BLaER1 treated with 17β-estradiol and CSF1 and Interleukin-3, amounts not matched to agents 10 nM and 100 nM (cell line): Measurements from ENCODE around the gene AIF1L.

ENCODE experiments used
- H3K27ac ChIP-seq, 11 experiments: shearing (Covaris generic); formaldehyde crosslinking; 2 replicates each; pipeline ENCODE4 v1.8.1; 2022
- H3K27me3 ChIP-seq, 11 experiments: shearing (Covaris generic); formaldehyde crosslinking; 2 replicates each; pipeline ENCODE4 v1.8.1; 2022
- H3K36me3 ChIP-seq, 11 experiments: shearing (Covaris generic); formaldehyde crosslinking; 2 replicates each; pipeline ENCODE4 v1.8.1; 2022
- H3K4me1 ChIP-seq, 10 experiments: shearing (Covaris generic); formaldehyde crosslinking; 2 replicates each; pipeline ENCODE4 v1.8.1; 2022
- H3K4me2 ChIP-seq, 11 experiments: shearing (Covaris generic); formaldehyde crosslinking; 2 replicates each; pipeline ENCODE4 v1.8.1; 2022
- H3K4me3 ChIP-seq, 10 experiments: shearing (Covaris generic); formaldehyde crosslinking; 2 replicates each; pipeline ENCODE4 v1.8.1; 2022
- H3K9ac ChIP-seq, 11 experiments: shearing (Covaris generic); formaldehyde crosslinking; 2 replicates each; pipeline ENCODE4 v1.8.1; 2022
- H3K9me3 ChIP-seq, 11 experiments: shearing (Covaris generic); formaldehyde crosslinking; replicated peaks in 1 of 11; 2 replicates each; pipeline ENCODE4 v1.8.1; 2022
- H4K20me1 ChIP-seq, 11 experiments: shearing (Covaris generic); formaldehyde crosslinking; 2 replicates each; pipeline ENCODE4 v1.8.1; 2022
- Cebpa-rat ChIP-seq, 11 experiments: shearing (Covaris generic); IDR thresholded peaks; 2 replicates each; pipeline ENCODE4 v1.8.1; 2022

The AIF1L gene

GRCh38 chr9:131160416-131161112, 64.2 kb downstream of the AIF1L start:
- Histone ChIP-seq H3K4me1 (no peaks in the 10 kb centered on the region), H4K20me1 (peaks cover 0 to 28% (median 11%) of the 10 kb centered on the region in 11 experiments; a peak in 10 of 22 replicates), H3K9me3 (no peaks in the 10 kb centered on the region), H3K27me3 (no peaks in the 10 kb centered on the region), H3K27ac (no peak overlapping the region), H3K4me2 (no peak overlapping the region), H3K4me3 (no peak overlapping the region), H3K36me3 (peaks cover 90 to 100% (median 96%) of the 10 kb centered on the region in 11 experiments), H3K9ac (no peak overlapping the region)
- TF ChIP-seq Cebpa-rat (IDR thresholded peaks at IDR 0.05) = no peak

GRCh38 chr9:131161585-131161984, 65.3 kb downstream of the AIF1L start:
- H3K9ac ChIP-seq = no peak overlapping the region
- H4K20me1 ChIP-seq = peaks cover 0 to 22% (median 11%) of the 10 kb centered on the region in 11 experiments; a peak in 10 of 22 replicates
- H3K9me3 ChIP-seq = no peaks in the 10 kb centered on the region
- no peaks in the 10 kb centered on the region for H3K27me3 ChIP-seq
- H3K4me1 ChIP-seq = no peaks in the 10 kb centered on the region
- H3K36me3 ChIP-seq = peaks cover 97 to 100% (median 99%) of the 10 kb centered on the region in 11 experiments
- H3K4me3 ChIP-seq = no peak overlapping the region
- no peak overlapping the region for H3K27ac ChIP-seq
- H3K4me2 ChIP-seq = no peak overlapping the region
- no peak for TF ChIP-seq Cebpa-rat (IDR thresholded peaks at IDR 0.05)

- Histone ChIP-seq H3K36me3 (peaks cover 96 to 100% (median 98%) of the 10 kb centered on the region in 11 experiments), H3K4me2 (no peak overlapping the region), H3K9ac (no peak overlapping the region), H3K27me3 (no peaks in the 10 kb centered on the region), H3K9me3 (no peaks in the 10 kb centered on the region), H4K20me1 (peaks cover 3 to 31% (median 20%) of the 10 kb centered on the region in 11 experiments; a peak in 16 of 22 replicates), H3K4me1 (no peaks in the 10 kb centered on the region), H3K4me3 (no peak overlapping the region), H3K27ac (no peak overlapping the region)
- TF ChIP-seq Cebpa-rat (IDR thresholded peaks at IDR 0.05) = no peak
Measured at GRCh38 chr9:131162886-131163285, 66.6 kb downstream of the AIF1L start.

GRCh38 chr9:131165523-131165922, 69.2 kb downstream of the AIF1L start:
- Histone ChIP-seq H3K9ac (no peak overlapping the region), H3K36me3 (peaks cover 92 to 100% (median 98%) of the 10 kb centered on the region in 11 experiments), H4K20me1 (peaks cover 9 to 42% (median 25%) of the 10 kb centered on the region in 11 experiments; a peak in 17 of 22 replicates), H3K27me3 (no peaks in the 10 kb centered on the region), H3K9me3 (no peaks in the 10 kb centered on the region), H3K4me3 (no peak overlapping the region), H3K27ac (no peak overlapping the region), H3K4me2 (no peak overlapping the region), H3K4me1 (no peaks in the 10 kb centered on the region)
- no peak for TF ChIP-seq Cebpa-rat (IDR thresholded peaks at IDR 0.05)

- peaks cover 0 to 8% (median 0%) of the 10 kb centered on the region in 11 experiments; a peak in 2 of 22 replicates for H3K9me3 ChIP-seq
- no peak overlapping the region for H3K9ac ChIP-seq
- peaks cover 86 to 95% (median 91%) of the 10 kb centered on the region in 11 experiments for H3K36me3 ChIP-seq
- H4K20me1 ChIP-seq = peaks cover 3 to 42% (median 20%) of the 10 kb centered on the region in 11 experiments; a peak in 16 of 22 replicates
- H3K4me3 ChIP-seq = no peak overlapping the region
- no peaks in the 10 kb centered on the region for H3K4me1 ChIP-seq
- no peak overlapping the region for H3K4me2 ChIP-seq
- no peak overlapping the region for H3K27ac ChIP-seq
- H3K27me3 ChIP-seq = no peaks in the 10 kb centered on the region
- no peak for TF ChIP-seq Cebpa-rat (IDR thresholded peaks at IDR 0.05)
Measured at GRCh38 chr9:131167146-131167692, 70.9 kb downstream of the AIF1L start.

- TF ChIP-seq Cebpa-rat (IDR thresholded peaks at IDR 0.05) = no peak
- no peak overlapping the region for H3K9ac ChIP-seq
- no peak overlapping the region for H3K4me3 ChIP-seq
- peaks cover 3 to 48% (median 20%) of the 10 kb centered on the region in 11 experiments; a peak in 16 of 22 replicates for H4K20me1 ChIP-seq
- H3K4me2 ChIP-seq = no peak overlapping the region
- H3K9me3 ChIP-seq = peaks cover 0 to 8% (median 0%) of the 10 kb centered on the region in 11 experiments; a peak in 2 of 22 replicates
- no peak overlapping the region for H3K27ac ChIP-seq
- no peaks in the 10 kb centered on the region for H3K4me1 ChIP-seq
- no peaks in the 10 kb centered on the region for H3K27me3 ChIP-seq
- H3K36me3 ChIP-seq = peaks cover 84 to 95% (median 91%) of the 10 kb centered on the region in 11 experiments
Measured at GRCh38 chr9:131167936-131168335, 71.6 kb downstream of the AIF1L start.

- Histone ChIP-seq H3K9me3 (peaks cover 0 to 8% (median 0%) of the 10 kb centered on the region in 11 experiments; a peak in 2 of 22 replicates), H3K27me3 (no peaks in the 10 kb centered on the region), H4K20me1 (peaks cover 3 to 62% (median 25%) of the 10 kb centered on the region in 11 experiments; a peak in 16 of 22 replicates), H3K9ac (no peak overlapping the region), H3K36me3 (peaks cover 82 to 95% (median 90%) of the 10 kb centered on the region in 11 experiments), H3K27ac (no peak overlapping the region), H3K4me1 (no peaks in the 10 kb centered on the region), H3K4me2 (no peak overlapping the region), H3K4me3 (no peak overlapping the region)
- no peak for TF ChIP-seq Cebpa-rat (IDR thresholded peaks at IDR 0.05)
Measured at GRCh38 chr9:131169563-131170240, 73.4 kb downstream of the AIF1L start.
